Central memory CD4-positive, alpha-beta T cell (primary cell): Measurements from ENCODE around the gene OR51G2.
"Not testable (repeated sequence)": the region's sequence is repeated elsewhere in the genome, so short reads cannot be mapped to it uniquely, and the experiment has no call there.

Experiments
- DNase-seq: peaks from one replicate; pipeline ENCODE4 v3.0.0; 2022
- total RNA-seq, 3 experiments: gene quantifications; one replicate each; lab custom pipeline; 2026; lab: John Stamatoyannopoulos, UW

OR51G2 gene, protein sequence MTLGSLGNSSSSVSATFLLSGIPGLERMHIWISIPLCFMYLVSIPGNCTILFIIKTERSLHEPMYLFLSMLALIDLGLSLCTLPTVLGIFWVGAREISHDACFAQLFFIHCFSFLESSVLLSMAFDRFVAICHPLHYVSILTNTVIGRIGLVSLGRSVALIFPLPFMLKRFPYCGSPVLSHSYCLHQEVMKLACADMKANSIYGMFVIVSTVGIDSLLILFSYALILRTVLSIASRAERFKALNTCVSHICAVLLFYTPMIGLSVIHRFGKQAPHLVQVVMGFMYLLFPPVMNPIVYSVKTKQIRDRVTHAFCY
- total RNA-seq: 0 reads per million in 3 experiments

DNA sequence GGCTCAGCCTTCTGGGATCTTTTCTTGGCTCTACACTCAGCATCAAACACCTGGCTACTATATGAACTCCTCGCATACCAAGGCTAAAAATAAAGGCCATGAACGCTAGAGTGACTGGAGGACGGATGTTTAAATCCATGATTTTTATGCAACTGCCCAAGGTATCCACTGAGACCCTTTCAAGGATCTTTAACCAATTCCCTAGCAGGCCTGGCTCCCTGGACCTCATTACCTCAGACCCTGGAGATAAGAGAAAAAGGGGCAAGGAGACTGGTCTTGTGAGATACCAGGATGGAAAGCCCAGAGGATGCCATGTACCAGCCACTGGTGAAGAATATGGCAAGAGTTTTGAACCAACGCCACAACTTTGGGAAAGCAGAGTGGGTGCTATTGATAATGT, at the start of gene OR51G2:
Gene OR51G2 (minus strand): TSS at position 101 of the 400 bp plus-strand sequence. CDS start 3,687 bp downstream, outside the sequence.
- DNase-seq: no peak

DNA sequence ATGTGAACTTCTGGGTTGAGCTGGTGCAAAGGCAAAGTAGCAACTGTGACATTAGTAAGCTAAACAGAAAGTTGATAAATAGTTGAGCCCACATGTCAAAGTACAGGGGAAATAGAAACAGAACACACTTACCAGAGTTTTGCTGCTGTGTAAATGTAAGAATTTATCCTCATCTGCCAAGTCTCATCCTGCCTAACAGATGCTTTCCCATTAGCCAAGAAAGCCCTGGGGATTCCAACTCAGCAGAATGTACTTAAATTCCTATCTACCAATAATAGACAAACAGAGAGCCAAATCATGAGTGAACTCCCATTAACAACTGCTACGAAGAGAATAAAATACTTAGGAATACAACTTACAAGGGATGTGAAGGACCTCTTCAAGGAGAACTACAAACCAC, 43.7 kb upstream of the OR51G2 start:
- DNase-seq: no peak

DNA sequence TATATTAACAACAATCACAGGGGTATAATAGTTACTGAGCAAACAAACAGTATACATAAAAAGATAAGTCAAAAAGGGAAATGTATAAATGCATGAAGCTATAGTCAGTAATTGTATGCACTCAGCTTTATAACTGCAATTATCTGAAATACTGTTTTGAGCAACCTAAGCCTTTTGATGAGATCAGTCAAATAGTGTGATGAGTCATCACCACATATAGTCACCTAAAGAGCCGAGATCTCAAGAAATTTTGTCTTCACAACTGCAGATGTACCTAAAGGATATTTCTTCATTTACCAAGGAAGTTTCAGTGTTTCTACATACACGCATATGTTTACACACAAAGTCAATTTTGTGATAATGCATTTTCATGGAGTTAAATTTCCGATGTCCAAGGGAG, 41.7 kb upstream of the OR51G2 start:
- no peak for DNase-seq

DNA sequence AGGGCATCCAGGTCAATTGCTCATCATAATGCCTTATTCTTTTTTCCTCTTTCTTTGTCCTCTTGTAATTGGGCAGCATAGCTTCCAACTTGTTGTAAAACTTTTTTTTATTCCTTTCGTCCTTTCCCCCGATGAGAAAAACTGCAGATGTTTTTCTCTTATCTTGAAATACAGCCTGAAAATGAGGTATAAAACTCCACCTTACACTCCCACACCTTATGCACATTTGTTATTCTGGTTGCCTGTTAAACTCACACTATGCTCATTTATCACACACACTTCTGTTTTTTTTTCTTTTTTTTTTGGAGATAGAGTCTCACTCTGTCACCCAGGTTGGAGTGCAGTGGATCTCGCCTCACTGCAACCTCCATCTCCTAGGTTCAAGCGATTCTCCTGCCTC, 38.2 kb upstream of the OR51G2 start:
- DNase-seq: no peak

DNA sequence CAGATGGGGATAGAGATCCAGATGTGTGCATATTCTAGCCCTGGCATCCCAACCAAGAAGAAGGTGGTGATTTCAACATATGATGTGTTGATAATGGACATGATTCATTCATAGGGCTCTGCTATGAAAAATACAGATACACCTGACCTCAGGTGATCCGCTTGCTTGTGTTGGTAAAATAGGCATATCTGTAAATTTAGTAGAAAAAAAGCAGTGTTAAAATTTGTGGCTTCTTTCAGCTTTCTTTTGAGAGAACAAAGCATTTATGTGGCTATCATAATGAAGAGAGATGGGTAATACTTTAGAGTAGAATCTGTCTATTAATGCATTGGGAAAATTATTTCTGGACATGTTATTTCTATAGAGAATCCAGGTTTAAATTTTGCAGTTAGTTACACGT, 36.5 kb upstream of the OR51G2 start, which contains the start of gene OR51A2:
Gene OR51A2 (minus strand): TSS at position 101 of the 400 bp plus-strand sequence. CDS start 0 bp downstream, at position 101.
- not testable (repeated sequence) for DNase-seq

DNA sequence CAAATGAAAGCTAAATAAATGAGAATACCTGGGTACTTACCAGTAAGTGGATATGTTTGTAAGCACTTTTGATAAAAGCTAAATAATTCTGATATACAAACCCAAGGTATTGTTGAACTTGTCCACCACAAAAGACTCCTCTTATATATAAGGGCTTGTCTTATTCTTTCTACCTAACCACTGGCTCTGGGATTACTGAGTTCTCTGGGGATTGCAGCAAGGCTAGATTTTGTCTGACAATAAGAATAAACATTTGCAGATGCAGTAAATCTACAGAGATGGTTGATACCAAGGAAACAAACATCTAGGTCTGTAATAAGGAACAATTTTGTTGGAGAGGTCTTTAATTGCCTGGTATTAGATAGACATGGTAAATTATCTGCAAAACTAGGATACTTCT, 28.4 kb upstream of the OR51G2 start, which contains the start of gene OR51A4:
Gene OR51A4 (minus strand): TSS at position 101 of the 400 bp plus-strand sequence. CDS start 505 bp downstream, outside the sequence.
- no peak for DNase-seq

DNA sequence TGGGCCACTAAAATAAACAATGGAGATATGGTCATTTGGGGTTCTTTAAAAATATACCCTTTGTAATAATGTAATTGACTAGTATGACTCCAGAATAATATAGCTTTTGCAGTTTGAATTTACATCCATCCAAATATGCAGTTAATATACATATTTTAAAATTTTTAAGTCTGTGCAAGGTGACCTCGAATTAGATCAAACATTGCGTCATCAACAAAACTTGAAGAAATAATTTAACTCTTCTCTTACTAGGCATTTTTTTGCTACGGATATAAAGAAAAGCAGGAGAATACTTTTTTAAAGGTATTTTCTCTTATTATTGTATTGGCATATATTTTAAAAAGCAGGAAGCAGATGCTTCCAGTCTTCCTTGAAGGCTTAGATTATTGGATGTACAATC, 17.6 kb upstream of the OR51G2 start:
- no peak for DNase-seq

DNA sequence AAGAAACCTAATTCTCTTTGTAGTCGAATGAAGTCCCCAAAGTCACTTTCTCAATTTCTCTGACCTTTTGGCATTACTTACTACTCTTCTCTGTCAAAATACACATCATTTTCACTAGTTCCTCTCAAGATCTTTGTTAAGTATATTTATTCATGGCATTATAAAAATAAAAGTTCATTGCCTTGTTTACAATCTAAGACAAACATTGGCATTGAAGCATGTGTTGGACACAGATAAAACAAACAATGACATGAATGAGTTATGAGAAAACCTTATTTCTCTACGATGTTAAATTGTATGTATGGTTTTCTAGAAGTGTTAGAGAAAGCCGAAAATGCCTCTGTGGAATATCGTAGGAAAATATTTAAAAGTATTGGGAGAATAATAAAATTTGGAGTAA, 13.6 kb upstream of the OR51G2 start:
- DNase-seq: no peak

DNA sequence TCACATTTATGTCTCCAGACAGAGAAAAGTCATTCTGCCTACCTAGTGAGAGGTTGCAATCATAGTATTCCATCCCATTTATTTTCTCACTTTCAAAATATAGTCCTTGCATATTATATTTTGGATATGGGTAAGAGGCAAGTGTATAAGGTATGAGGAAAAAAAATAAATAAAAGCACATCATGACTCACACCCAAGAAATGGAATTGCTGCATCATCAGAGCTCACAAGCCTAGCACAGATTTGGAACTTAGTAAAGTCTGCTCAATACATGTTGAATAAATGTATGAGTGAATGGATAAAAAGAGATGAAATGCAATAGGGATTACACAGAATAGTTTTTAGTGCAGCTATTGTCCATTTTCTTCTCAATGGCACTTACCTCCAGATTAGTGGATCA, 7.5 kb upstream of the OR51G2 start:
- DNase-seq: no peak

DNA sequence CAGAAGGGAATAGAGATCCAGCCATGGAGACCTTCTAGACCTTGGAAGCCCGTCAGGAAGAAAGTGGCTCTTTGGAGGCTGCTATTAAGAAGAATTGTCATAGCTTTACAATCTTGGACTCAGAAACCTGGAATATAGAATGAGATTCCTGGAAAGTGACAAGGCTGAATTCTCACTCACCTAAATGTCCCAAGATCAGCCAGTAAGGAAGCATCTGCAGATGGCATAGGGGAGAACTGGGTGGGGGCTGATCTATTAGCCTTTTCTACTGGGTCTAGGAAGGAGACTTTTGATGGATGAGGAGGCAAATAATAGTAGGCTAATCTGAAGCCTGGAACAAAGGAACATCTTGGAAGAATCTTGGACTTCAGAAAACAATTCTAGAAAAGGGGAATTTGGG, 5.1 kb upstream of the OR51G2 start, which contains the start of gene OR51G1:
Gene OR51G1 (minus strand): TSS at position 101 of the 400 bp plus-strand sequence. CDS start 0 bp downstream, at position 101.
- no peak for DNase-seq

DNA sequence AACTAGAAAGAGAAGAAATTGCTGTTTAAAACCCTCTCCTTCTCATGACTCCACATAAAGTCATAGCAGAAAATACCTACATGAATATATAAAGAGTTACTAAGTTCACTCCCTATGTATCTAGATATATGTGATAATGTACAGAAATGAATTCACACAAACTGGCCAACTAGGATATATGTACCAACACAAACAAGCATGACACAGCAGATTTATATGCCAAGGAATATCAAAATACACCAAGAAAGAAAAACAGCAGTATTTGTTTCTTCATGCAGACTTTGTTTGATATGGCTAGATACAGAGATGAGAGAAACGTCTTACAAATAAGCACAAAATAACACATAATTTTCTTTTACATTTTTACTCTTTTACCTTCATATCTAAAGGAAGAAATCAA, 3.2 kb upstream of the OR51G2 start:
- DNase-seq: no peak

DNA sequence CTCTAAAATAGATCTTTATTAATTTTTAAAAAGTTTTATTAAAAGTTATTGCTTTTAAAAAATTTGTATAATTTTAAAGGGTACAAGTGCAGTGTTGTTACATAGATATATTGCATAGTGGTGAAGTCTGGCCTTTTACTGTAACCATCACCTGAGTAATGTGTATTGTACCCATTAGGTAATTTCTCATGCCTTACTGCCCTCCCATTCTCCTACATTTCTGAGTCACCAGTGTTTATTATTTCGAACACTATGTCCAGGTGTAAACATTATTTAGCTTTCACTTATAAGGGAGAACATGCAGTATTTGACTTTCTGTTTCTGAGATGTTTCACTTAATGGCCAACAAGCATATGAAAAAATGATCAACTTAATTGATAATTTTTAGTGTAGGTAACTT, 2.6 kb upstream of the OR51G2 start:
- no peak for DNase-seq

DNA sequence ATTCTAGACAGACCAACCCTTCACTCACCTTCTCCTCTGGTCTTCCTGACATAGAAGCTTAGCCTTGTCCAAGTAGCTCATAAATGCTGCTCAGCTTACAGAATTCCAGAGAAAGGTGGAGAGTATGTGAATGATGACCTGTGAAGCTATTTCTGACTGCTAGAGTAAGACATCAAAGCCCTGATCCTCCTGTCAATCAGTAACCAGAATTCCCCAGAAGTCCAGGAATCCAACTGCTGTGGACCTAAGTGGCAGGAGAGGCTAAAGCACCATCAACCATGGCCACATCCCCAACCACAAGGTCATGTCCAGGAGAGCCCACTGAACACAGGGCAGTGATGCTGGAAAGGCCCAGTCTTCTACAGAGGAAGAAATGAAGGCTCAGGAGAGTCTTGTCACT, 2.6 kb downstream of the OR51G2 start:
- DNase-seq: no peak

DNA sequence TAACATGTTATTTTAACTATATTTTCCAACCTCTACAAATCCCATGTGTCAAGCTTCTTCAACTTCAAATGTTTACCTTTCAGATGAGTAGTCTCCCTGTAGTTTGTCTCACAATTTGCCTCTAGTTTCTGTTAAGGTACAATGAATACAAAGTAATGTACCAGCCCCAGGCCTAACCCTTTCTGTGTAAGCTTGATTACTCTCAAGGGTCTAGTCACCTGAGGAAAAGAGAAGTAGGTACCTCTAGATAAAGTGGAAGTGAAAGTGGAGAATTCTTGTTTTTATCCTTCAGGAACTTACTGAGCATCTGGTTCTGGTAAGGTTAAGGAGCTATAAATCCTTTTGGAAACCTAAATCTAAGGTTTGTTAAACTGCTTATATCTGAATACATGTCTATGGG, 15.7 kb downstream of the OR51G2 start, which contains the start of gene OR51A7:
Gene OR51A7 (plus strand): TSS at position 300 of the 400 bp plus-strand sequence. CDS start 3,587 bp downstream, outside the sequence.
- no peak for DNase-seq

DNA sequence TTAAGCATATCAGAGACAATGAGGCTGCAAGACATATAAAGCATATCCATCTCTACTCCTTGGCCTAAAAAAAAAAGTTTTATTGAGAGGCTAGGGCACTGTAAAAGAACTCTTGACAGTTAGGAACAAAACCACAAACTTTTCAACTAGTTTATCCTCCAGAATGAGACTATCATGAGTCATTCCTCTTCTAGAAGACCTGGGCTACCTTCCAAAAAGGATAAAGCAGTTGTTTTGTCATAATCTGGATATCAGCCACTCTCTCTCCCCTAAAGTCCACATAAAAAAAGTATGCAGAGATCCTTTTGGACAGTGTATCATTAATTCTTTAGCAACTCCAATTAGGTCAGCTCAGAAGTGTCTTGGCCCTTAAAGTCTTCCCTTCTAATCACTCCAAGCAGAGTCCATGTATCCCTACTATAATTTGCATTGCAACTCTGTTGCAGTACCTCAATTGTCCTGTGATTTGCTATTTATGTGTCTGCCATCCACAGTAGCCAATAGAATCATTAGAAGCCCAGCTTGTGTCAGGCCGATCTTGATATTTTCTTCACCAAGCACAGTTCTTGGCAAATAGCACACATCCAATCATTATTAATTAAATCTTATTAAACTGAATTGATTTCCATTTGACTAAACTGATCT, 27.0 kb downstream of the OR51G2 start:
- no peak for DNase-seq

DNA sequence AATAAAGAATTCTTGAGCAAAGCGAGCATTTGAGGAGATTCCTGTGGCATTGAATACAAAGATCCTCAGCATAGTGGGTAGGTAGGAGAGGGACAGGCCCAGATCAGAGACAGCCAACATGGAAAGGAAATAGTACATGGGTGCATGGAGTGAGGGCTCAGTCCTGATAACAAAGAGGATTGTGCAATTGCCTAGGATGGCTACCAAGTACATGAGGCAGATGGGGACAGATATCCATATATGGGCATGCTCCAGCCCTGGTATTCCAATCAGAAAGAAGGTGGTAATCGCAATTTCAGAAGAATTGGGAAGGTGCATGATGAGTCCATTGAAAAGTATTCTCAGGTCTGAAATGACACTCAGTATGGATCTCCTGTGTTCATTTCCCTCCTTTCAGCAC, 28.9 kb downstream of the OR51G2 start:
- DNase-seq: no peak

DNA sequence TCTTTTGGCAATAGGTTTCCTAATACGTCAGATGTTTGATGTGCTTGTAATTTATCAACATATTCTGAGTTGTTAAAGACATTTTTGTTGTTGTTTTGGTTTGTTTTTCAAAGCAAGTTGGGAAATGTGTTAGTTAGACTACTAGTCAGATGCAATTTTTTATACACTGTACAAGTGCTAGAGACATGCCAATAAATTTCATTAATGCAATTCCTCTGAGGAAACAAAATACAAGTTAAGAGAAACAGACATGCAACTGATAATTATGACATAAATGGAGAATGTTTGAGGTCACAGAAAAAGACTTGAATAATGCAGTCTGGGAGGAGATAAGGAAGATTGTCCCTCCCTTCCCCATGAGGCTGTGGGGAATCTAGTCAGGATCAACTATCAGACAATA, 31.6 kb downstream of the OR51G2 start:
- DNase-seq: no peak

DNA sequence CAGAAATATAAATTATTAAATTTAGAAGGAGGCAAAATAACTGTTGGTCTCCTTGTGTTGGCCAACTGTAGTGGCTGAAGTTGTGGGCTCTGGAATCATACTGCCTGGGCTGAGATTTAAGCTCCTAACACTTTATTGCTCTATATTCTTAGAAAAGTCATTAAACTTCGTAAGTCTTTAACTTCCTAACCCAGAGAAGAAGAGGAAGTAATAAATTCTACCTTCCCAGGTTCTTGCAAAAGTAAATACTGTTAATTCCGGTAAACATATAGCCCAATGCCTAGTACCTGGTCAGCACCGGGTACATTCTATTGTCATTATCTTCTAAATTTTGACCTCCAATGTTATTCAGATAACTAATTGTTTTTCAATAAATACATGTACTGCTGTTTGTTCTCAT, 33.0 kb downstream of the OR51G2 start:
- DNase-seq: no peak

DNA sequence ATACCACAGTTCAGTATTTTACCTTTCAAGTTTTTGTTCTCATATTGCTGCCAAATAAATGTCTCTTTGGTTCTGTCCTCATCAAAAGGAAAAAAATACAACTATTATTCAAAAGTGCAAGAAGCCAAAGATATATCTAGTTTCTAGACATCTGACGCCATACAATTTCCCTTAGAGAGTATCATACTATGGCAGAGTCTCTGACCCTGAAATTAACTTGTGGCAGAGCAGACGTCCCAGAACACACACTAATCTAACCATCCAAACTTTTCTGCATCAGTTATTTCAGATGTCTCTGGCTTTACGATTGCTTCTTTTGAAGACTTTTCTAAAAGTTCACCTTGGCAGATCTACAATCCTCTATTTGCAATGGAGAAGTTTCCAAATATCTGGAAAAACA, 34.8 kb downstream of the OR51G2 start:
- DNase-seq: no peak

DNA sequence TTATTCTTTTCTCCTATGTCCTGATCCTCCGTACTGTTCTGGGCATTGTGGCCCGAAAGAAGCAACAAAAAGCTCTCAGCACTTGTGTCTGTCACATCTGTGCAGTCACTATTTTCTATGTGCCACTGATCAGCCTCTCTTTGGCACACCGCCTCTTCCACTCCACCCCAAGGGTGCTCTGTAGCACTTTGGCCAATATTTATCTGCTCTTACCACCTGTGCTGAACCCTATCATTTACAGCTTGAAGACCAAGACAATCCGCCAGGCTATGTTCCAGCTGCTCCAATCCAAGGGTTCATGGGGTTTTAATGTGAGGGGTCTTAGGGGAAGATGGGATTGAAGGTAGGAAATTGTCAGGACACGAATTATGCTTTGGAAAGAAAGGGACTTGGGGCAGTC, 36.6 kb downstream of the OR51G2 start:
- DNase-seq: no peak

DNA sequence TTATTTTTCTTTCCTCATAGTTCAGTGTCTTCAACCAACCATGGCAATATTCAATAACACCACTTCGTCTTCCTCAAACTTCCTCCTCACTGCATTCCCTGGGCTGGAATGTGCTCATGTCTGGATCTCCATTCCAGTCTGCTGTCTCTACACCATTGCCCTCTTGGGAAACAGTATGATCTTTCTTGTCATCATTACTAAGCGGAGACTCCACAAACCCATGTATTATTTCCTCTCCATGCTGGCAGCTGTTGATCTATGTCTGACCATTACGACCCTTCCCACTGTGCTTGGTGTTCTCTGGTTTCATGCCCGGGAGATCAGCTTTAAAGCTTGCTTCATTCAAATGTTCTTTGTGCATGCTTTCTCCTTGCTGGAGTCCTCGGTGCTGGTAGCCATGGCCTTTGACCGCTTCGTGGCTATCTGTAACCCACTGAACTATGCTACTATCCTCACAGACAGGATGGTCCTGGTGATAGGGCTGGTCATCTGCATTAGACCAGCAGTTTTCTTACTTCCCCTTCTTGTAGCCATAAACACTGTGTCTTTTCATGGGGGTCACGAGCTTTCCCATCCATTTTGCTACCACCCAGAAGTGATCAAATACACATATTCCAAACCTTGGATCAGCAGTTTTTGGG, 37.2 kb downstream of the OR51G2 start, which contains the start of gene OR51T1:
Gene OR51T1 (plus strand): TSS at position 41 of the 641 bp plus-strand sequence. CDS start 0 bp downstream, at position 41.
- DNase-seq: no peak

DNA sequence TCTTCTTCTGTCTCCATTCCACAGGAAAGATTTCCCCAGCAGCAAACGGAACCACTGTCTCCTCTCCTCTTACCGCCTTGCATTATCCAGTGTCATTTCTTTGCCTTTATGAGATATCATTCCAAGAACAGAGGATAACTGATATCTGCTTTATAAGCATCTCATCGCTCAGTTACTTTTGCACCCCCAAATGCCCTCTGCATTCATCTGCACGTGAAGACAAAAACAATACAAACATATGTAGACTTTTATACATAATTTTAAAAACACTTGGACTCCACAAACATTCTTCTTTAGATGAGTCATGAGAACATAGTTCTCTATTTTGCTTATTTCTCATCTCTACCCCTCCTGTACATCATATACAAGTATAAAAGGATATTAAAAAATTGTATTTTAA, 38.0 kb downstream of the OR51G2 start:
- no peak for DNase-seq

DNA sequence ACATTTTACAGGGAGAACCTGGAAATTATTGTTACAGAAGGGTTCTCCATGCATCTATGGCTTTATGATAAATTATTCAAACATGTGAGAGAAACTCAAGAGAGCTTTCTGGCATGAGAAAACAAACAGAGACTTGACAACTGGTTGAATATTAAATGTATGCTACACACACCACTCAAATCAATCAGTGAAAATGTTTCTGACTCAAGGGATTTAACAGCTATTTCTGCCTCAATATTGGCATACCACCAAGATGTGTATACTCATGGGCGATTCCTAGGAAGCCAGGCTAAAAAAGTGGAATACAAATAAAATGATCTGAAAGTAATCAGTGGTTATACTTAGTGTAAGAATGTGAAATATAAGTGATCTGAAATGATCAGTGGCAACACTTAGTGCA, 53.3 kb downstream of the OR51G2 start:
- DNase-seq: no peak
